Fibroblast of pulmonary artery (primary cell): ENCODE data around the gene CADPS.
A peak's percentile ranks its signal among the peaks of the same experiment; 100 is the strongest.

ENCODE experiments used
- DNase-seq: peaks from one replicate; pipeline ENCODE4 v3.0.0-alpha.2; 2010; ENCODE audit warnings: low read depth
- H3K4me3 ChIP-seq: replicated peaks from 2 replicates; pipeline ENCODE4 v1.5.1; 2011; ENCODE audit warnings: low read depth, mild to moderate bottlenecking, control low read depth, low read length, moderate library complexity
- TF ChIP-seq, protein P1 (sequence below): IDR thresholded peaks from 2 replicates; pipeline ENCODE4 v1.5.1; 2011; ENCODE audit warnings: mild to moderate bottlenecking, control low read depth, low read length, inconsistent platforms; ENCODE audit errors: missing control alignments

Gene CADPS

GRCh38 chr3:62557450-62557849 is 317.8 kb downstream of the CADPS start:
- H3K4me3 ChIP-seq = no peak overlapping the region
- DNase-seq = no peak
- TF ChIP-seq, protein P1, sequence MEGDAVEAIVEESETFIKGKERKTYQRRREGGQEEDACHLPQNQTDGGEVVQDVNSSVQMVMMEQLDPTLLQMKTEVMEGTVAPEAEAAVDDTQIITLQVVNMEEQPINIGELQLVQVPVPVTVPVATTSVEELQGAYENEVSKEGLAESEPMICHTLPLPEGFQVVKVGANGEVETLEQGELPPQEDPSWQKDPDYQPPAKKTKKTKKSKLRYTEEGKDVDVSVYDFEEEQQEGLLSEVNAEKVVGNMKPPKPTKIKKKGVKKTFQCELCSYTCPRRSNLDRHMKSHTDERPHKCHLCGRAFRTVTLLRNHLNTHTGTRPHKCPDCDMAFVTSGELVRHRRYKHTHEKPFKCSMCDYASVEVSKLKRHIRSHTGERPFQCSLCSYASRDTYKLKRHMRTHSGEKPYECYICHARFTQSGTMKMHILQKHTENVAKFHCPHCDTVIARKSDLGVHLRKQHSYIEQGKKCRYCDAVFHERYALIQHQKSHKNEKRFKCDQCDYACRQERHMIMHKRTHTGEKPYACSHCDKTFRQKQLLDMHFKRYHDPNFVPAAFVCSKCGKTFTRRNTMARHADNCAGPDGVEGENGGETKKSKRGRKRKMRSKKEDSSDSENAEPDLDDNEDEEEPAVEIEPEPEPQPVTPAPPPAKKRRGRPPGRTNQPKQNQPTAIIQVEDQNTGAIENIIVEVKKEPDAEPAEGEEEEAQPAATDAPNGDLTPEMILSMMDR = no peak

GRCh38 chr3:62556121-62556815 is 318.9 kb downstream of the CADPS start:
- TF ChIP-seq, protein P1 = no peak
- DNase-seq = no peak
- no peak overlapping the region for H3K4me3 ChIP-seq

DNA sequence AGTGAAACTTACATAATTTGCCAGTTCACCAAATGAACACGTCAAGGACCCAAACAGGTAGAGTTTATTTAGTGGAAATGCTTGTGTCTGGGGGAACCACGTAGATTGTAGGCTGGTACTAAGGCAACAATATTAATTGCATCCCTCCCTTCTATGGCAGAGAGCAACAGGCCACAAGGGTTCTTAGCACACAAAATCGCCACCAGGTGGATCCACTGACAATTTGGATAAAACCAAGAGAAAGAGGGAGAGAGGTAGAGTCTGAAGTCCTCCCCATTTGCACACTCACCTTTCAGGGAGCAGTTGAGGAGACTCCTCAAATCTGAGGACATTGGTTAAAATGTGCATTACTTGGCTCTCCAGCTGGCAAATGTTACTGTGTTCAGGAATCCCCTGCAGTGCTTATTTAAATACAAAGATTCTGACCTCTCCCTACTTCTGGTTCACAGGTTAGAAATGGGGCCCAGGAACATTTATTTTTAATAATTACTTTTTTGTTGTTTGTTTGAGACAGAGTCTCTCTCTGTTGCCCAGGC is 320.9 kb downstream of the CADPS start:
- H3K4me3 ChIP-seq = no peak overlapping the region
- TF ChIP-seq, protein P1 = peak; percentile 42
- no peak for DNase-seq

GRCh38 chr3:62553811-62554210 is 321.4 kb downstream of the CADPS start:
- DNase-seq = no peak
- no peak overlapping the region for H3K4me3 ChIP-seq
- TF ChIP-seq, protein P1 = no peak

DNA sequence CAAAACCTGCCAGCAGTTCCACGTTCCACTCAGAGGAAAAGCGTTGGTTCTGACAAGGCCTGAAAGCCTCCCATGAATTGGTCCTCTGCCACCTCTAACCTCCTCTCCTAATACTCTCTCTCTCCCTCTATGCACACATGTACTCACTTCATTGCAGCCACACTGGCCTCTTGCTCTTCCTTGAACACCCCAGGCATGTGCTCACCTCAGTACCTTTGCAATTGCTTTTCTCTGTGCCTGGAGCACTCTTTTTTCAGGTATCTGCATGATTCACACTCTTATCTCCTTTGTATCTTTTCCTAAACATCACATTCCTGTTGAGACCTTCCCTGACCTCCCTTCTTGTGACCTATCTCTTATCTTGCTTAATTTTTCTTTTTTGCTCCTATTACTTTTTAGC is 323.7 kb downstream of the CADPS start:
- DNase-seq = no peak
- no peak overlapping the region for H3K4me3 ChIP-seq
- TF ChIP-seq, protein P1 = no peak

- no peak overlapping the region for H3K4me3 ChIP-seq
- DNase-seq = no peak
- TF ChIP-seq, protein P1 = no peak
Measured at GRCh38 chr3:62550439-62550838, 324.8 kb downstream of the CADPS start.

GRCh38 chr3:62548528-62549205 is 326.5 kb downstream of the CADPS start:
- H3K4me3 ChIP-seq = no peak overlapping the region
- TF ChIP-seq, protein P1 = no peak
- no peak for DNase-seq
